ENCODE results near the gene GALR3.

The GALR3 gene

GRCh38 chr22:37803639-37804351 lies 19.4 kb upstream of the GALR3 start:
- no peak for FAIRE-seq

- FAIRE-seq: no peak
Measured at GRCh38 chr22:37804352-37804880, 18.8 kb upstream of the GALR3 start.

GRCh38 chr22:37804881-37805809 lies 18.0 kb upstream of the GALR3 start:
- FAIRE-seq: no peak

- no peak for FAIRE-seq
Measured at GRCh38 chr22:37805810-37806277, 17.3 kb upstream of the GALR3 start.

- FAIRE-seq: no peak
Measured at GRCh38 chr22:37806409-37807333, 16.5 kb upstream of the GALR3 start.

- no peak for FAIRE-seq
Measured at GRCh38 chr22:37807410-37808293, 15.5 kb upstream of the GALR3 start, which contains the start of gene GCAT. GCAT (plus strand) TSS chr22:37807934; CDS start chr22:37807968, 34 bp downstream.

- FAIRE-seq: no peak
Measured at GRCh38 chr22:37808294-37808657, 14.9 kb upstream of the GALR3 start.

- FAIRE-seq: no peak
Measured at GRCh38 chr22:37809672-37810333, 13.4 kb upstream of the GALR3 start.

- FAIRE-seq: no peak
Measured at GRCh38 chr22:37811867-37812266, 11.3 kb upstream of the GALR3 start.

- FAIRE-seq: no peak
Measured at GRCh38 chr22:37812869-37813678, 10.1 kb upstream of the GALR3 start.

GRCh38 chr22:37815593-37815992 lies 7.6 kb upstream of the GALR3 start:
- FAIRE-seq: no peak

- FAIRE-seq: no peak
Measured at GRCh38 chr22:37816543-37817180, 6.5 kb upstream of the GALR3 start.

GRCh38 chr22:37817705-37818408 lies 5.3 kb upstream of the GALR3 start:
- no peak for FAIRE-seq

GRCh38 chr22:37818409-37819104 lies 4.6 kb upstream of the GALR3 start:
- FAIRE-seq: no peak

GRCh38 chr22:37819105-37819433 lies 4.1 kb upstream of the GALR3 start:
- no peak for FAIRE-seq

- FAIRE-seq: no peak
Measured at GRCh38 chr22:37820350-37820749, 2.8 kb upstream of the GALR3 start.

GRCh38 chr22:37822079-37822833 lies 926 bp upstream of the GALR3 start:
- no peak for FAIRE-seq
